OCI-LY7 (cell line): ENCODE results near the gene ANKMY1. TPM values are rescaled to one million over a fixed set of nuclear protein-coding genes. Genes with fewer than 3 reads are reported as not detected.

ENCODE experiments used
- BruUV-seq: library from RNA; stranded (reverse); fragments of 400-500 nt; replicated peaks from 2 replicates; lab custom pipeline; 2021; lab: Mats Ljungman, UMichigan
- CTCF ChIA-PET: fragments of 300-600 bp; sonication (Branson Sonifier 250); formaldehyde crosslinking; loops from one replicate; lab custom pipeline; 2022; ENCODE audit warnings: antibody characterized with exemption; ENCODE audit not compliant: unreplicated experiment; lab: Charles Lee
- POLR2A ChIA-PET: fragments of 300-600 bp; sonication (Branson Sonifier 250); formaldehyde crosslinking; loops from one replicate; lab custom pipeline; 2022; ENCODE audit warnings: antibody characterized with exemption; lab: Charles Lee
- DNase-seq: peaks from one replicate; pipeline ENCODE4 v3.0.0-alpha.2; 2015; ENCODE audit warnings: low spot score
- H2AFZ ChIP-seq: fragments of 200-600 bp; sonication (generic), shearing (Covaris generic); 2 replicates; pipeline ENCODE4 v1.6.1; 2014; ENCODE audit warnings: mild to moderate bottlenecking, antibody characterized with exemption, low read length, moderate library complexity
- H3K27ac ChIP-seq: fragments of 200-600 bp; sonication (generic); 2 replicates; pipeline ENCODE4 v1.5.1; 2014; ENCODE audit warnings: mixed run types, low read depth, mild to moderate bottlenecking, moderate library complexity, low read length, inconsistent platforms; ENCODE audit not compliant: poor library complexity, severe bottlenecking
- H3K36me3 ChIP-seq: fragments of 200-600 bp; sonication (generic); 2 replicates; pipeline ENCODE4 v1.6.1; 2014; ENCODE audit warnings: mild to moderate bottlenecking, antibody characterized with exemption, low read length, moderate library complexity, mixed read lengths; ENCODE audit not compliant: insufficient read depth
- H3K4me1 ChIP-seq: fragments of 200-600 bp; sonication (generic); 2 replicates; pipeline ENCODE4 v1.5.1; 2014; ENCODE audit warnings: mild to moderate bottlenecking, low read length; ENCODE audit not compliant: insufficient read depth, poor library complexity, severe bottlenecking
- H3K4me2 ChIP-seq: fragments of 200-600 bp; sonication (generic); 2 replicates; pipeline ENCODE4 v1.6.1; 2014; ENCODE audit warnings: mild to moderate bottlenecking, low read length
- H3K4me3 ChIP-seq: fragments of 200-600 bp; sonication (generic); 2 replicates; pipeline ENCODE4 v1.5.1; 2014; ENCODE audit warnings: mild to moderate bottlenecking, low read depth, low read length; ENCODE audit not compliant: poor library complexity, severe bottlenecking
- H3K79me2 ChIP-seq: fragments of 200-600 bp; sonication (generic); 2 replicates; pipeline ENCODE4 v1.6.1; 2016; ENCODE audit warnings: low read depth, mild to moderate bottlenecking, low read length, moderate library complexity, mixed read lengths; ENCODE audit not compliant: insufficient read depth
- H3K9me2 ChIP-seq: fragments of 200-600 bp; sonication (generic); 2 replicates; pipeline ENCODE4 v1.6.1; 2016; ENCODE audit warnings: mild to moderate bottlenecking, low read length, mixed read lengths; ENCODE audit not compliant: insufficient read depth
- H3K9me3 ChIP-seq: fragments of 200-600 bp; sonication (generic); 2 replicates; pipeline ENCODE4 v1.6.1; 2014; ENCODE audit warnings: mild to moderate bottlenecking, mixed run types, low read length, mixed read lengths
- H4K20me1 ChIP-seq: fragments of 200-600 bp; sonication (generic); 2 replicates; pipeline ENCODE4 v1.6.1; 2014; ENCODE audit warnings: mild to moderate bottlenecking, antibody characterized with exemption, low read length, moderate library complexity, mixed read lengths; ENCODE audit not compliant: insufficient read depth
- CTCF ChIP-seq: fragments of 200-600 bp; sonication (generic); conservative IDR thresholded peaks from 2 replicates; pipeline ENCODE4 v1.5.1; 2014; ENCODE audit warnings: mild to moderate bottlenecking, antibody characterized with exemption, low read length, moderate library complexity, mixed read lengths
- EZH2phosphoT487 ChIP-seq: fragments of 200-600 bp; sonication (generic); IDR thresholded peaks from 2 replicates; pipeline ENCODE4 v1.6.1; 2018; ENCODE audit warnings: low read depth, borderline replicate concordance, mild to moderate bottlenecking, mixed run types, antibody characterized with exemption, low read length, moderate library complexity, mixed read lengths
- intact Hi-C: fragments of 100-400 bp; cut with micrococcal nuclease; formaldehyde crosslinking; loops from one replicate; pipeline ENCODE4 v1.10.0; 2022; ENCODE audit not compliant: unreplicated experiment
- total RNA-seq, 2 experiments: library from RNA; depleted of rRNA in 1 of 2; stranded (reverse); fragments of >200 nt in 1 of 2; shearing (Covaris generic) in 1 of 2; gene quantifications; 2 replicates each; pipeline ENCODE4 v1.2.3, GENCODE V29; 2014 to 2022

The ANKMY1 gene
- total RNA-seq, 2 experiments from 2014 or later, result 30.6 to 65.9 TPM

GRCh38 chr2:240436683-240437550, 120.9 kb downstream of the ANKMY1 start:
- no peaks in the 10 kb centered on the region for H3K79me2 ChIP-seq
- BruUV-seq, result no TSS peak
- no peak overlapping the region for H3K4me2 ChIP-seq
- no peak overlapping the region for H3K27ac ChIP-seq
- peaks cover 3% of the 10 kb centered on the region; the same call in 1 of the 2 replicates for H4K20me1 ChIP-seq
- H3K4me3 ChIP-seq, result no peak overlapping the region
- H3K36me3 ChIP-seq, result no peaks in the 10 kb centered on the region
- H3K9me2 ChIP-seq, result no peaks in the 10 kb centered on the region
- no peak for DNase-seq
- no peak overlapping the region for H2AFZ ChIP-seq
- no peak for TF ChIP-seq EZH2phosphoT487
- no peak for TF ChIP-seq CTCF
- H3K9me3 ChIP-seq, result no peaks in the 10 kb centered on the region
- ChIA-PET CTCF (no interaction called here), POLR2A (no interaction called here)
- peaks cover 6% of the 10 kb centered on the region for H3K4me1 ChIP-seq
- intact Hi-C loops, result loop anchor here (5.0 to 10.0 kb wide), 2 partner anchors 375 to 412 kb away; partner anchors contain the start of gene NDUFA10

GRCh38 chr2:240435948-240436682, 121.7 kb downstream of the ANKMY1 start:
- Histone ChIP-seq H3K4me1 (peaks cover 6% of the 10 kb centered on the region), H3K79me2 (no peaks in the 10 kb centered on the region), H2AFZ (peak overlapping the region; percentile 8; the same call in 1 of the 2 replicates), H3K9me2 (no peaks in the 10 kb centered on the region), H3K9me3 (no peaks in the 10 kb centered on the region), H3K4me2 (peak overlapping the region; percentile 62), H3K27ac (no peak overlapping the region), H3K4me3 (peak overlapping the region; percentile 82), H4K20me1 (peaks cover 3% of the 10 kb centered on the region; the same call in 1 of the 2 replicates), H3K36me3 (no peaks in the 10 kb centered on the region)
- POLR2A ChIA-PET, result no interaction called here
- CTCF ChIA-PET, result no interaction called here
- DNase-seq, result no peak
- intact Hi-C loops, result loop anchor here (5.0 to 10.0 kb wide), 2 partner anchors 374 to 411 kb away; partner anchors contain the start of gene NDUFA10
- no peak for TF ChIP-seq CTCF
- TF ChIP-seq EZH2phosphoT487, result no peak
- no TSS peak for BruUV-seq
